AML-193 (cell line): ENCODE measurements around the gene CC2D2A.

Experiments
- DNase-seq, 2 experiments: peaks; one replicate each; lab custom pipeline; 2025; lab: John Stamatoyannopoulos, UW

CC2D2A gene

GRCh38 chr4:15466596-15466995 lies 3.1 kb upstream of the CC2D2A start:
- no peak for DNase-seq

DNA sequence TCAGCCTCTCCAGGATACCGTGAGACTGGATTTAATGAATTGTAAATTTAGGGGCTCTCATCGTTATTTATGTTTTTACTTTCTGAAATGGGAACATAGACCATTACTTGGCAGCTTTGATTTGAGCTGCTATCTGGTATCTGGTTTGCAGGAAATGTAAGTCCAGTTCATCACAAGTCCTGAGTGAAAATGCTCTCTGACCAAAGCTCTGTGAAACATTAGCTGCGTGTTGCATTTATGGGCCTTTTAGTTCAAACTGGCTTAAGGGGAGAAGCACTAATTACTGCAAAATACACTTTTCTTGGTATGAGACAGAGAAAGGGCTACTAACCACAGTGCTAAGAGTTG lies 420 bp downstream of the CC2D2A start:
- DNase-seq: no peak

DNA sequence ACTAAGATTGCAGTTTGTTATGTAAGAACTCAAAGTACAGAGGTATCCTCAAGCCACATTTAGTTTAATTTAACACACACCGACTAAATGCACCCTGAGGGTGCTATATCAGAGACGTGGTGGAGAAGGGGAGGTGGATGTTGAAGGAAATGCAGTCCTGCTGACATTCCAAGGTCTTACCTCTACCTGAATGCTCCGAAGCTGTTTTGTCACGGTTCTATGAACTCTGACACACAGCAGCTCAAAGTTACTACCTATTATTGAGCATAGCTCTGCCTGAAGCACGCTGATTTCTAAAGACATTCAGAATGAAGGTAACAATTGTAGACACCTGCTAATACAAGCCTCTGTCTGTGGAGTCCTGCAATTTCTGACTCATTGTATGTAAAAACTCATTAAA lies 6.7 kb downstream of the CC2D2A start:
- no peak for DNase-seq

DNA sequence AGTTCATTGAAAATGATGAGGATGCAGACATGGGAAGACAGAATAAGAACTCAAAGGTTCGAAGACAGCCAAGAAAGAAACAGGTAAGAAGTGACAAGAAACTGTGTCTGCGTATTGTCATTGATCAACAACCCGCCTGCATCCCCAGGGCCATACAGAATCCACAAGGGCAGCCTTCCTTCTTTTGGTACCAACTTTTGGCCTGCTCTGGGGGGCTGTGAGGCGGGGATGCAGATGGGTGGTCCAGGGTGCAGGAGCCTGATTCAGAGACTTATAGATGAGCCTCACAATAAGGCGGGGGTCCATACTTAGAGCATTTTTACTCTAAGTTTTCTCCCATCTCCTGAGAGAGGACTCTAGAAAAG lies 9.0 kb downstream of the CC2D2A start:
- no peak for DNase-seq

GRCh38 chr4:15479089-15479912 lies 9.6 kb downstream of the CC2D2A start:
- DNase-seq: peak; percentile 63 to 67

DNA sequence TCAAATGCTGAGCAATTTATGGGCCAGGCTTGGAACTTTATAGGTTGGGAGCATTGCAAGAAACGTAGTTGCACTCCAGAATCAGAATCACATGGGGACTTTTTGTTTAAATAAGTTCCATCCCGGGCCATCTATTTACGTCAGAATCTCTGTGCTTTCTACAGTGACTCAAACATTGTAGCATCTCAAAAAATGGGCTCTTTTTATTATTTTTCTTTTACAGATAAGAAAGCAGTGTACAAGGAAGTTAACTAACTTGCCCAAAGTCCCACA lies 10.2 kb downstream of the CC2D2A start:
- no peak for DNase-seq

GRCh38 chr4:15481961-15482745 lies 12.5 kb downstream of the CC2D2A start:
- DNase-seq: no peak

DNA sequence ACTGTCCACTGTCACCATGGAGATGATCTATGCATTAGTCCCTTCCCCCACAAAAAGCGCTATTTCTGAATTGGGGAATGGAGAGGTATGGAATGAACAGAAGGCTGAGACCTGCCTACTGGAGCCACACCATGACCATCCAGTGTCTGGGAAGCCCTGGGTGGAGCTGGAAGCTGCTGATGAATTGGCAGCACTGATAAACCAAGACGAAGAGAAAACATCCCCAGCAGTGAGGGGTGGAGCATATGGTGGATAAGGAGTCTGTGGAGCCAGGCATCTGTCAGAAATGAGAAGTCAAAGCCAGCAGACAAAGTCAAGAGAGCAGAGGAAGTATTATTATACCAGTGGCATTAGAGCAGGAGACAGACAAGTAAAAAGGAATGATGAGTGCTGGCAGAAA lies 13.2 kb downstream of the CC2D2A start:
- DNase-seq: no peak

DNA sequence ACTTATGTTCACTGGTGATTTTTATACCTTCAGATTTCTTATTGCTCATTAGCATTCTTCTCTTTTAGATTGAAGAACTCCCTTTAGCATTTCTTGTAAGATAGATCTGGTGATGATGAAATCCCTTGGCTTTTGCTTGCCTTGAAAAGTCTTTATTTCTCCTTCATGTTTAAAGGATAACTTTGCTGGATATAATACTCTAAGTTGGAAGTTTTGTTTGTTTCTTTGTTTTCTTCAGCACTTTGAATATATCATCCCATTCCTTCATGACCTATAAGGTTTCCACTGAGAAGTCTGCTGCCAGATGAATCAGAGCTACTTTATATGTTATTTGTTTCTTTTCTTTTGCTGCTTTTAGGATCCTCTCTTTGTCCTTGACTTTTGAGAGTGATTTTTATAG lies 18.5 kb downstream of the CC2D2A start:
- no peak for DNase-seq

GRCh38 chr4:15488658-15489470 lies 19.2 kb downstream of the CC2D2A start:
- DNase-seq: no peak

DNA sequence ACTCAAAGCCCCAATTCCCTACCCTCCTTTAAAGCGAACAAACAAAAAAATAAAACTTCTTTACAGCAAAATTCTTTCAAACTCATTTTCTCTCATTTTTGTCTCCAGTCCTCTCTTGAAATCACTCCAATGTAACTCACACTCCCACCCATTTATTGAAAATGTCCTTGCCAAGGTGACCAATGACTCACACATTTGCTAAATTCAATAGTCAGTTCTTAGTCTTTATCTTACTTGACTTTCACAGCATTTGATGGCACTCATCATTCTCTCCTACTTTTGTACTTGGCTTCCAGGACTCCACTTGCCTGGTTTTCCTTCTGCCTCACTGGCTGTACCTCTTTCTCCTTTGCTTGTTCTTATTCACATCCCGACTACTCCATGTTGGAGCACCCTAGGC lies 19.9 kb downstream of the CC2D2A start:
- no peak for DNase-seq

GRCh38 chr4:15493411-15493810 lies 23.7 kb downstream of the CC2D2A start:
- DNase-seq: no peak

DNA sequence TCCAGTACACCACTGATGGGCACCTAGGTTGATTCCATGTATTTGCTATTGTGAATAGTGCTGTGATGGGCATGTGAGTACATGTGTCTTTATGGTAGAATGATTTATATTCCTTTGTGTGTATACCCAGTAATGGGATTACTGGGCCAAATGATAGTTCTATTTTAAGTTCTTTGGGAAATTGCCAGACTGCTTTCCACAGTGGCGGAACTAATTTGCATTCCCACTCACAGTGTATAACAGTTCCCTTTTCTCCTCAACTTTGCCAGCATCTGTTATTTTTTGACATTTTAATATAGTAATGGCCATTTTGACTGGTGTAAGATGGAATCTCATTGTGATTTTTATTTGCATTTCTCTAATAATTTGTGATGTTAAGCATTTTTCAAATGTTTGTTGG lies 25.9 kb downstream of the CC2D2A start:
- no peak for DNase-seq

- DNase-seq: no peak
Measured at GRCh38 chr4:15498356-15498755, 28.7 kb downstream of the CC2D2A start.

- DNase-seq: no peak
Measured at GRCh38 chr4:15500701-15501100, 31.0 kb downstream of the CC2D2A start.

- no peak for DNase-seq
Measured at GRCh38 chr4:15501941-15502340, 32.3 kb downstream of the CC2D2A start.

DNA sequence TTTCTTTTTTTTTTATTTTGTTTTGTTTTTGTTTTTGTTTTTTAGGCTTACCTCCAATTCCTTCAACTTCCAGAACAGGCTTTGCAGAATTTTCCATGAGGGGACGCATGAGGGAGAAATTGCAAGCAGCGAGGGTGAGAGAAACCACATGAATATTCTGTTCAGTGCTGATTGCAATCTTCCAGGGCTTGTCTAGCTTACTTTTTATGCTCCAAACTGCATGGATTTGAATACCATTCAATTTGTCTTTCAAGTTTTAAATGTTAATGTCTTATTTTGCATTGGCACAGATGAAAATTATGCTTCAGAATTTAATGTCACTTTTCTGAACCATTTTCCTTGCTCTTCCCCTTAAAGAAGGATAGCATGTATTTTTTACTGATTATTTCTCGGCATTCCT lies 32.7 kb downstream of the CC2D2A start:
- DNase-seq: no peak

DNA sequence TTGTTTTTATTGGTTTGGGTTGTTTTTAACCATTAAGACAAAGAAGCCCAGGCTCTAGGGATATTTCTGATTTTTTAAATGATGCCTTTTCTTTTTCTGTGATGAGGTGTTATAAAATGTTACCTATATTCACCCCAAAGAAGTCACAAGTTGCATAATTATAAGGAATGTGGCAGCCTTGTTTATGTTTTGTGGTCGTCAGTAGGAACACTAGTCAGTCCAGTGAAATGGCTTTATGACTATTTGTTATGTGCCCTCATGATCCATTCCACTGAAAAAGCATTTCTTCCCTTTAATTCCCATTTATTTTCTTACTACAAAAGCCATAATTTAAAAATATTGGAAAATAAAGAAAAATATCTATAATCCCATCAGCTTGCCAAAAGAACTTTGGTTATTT lies 34.4 kb downstream of the CC2D2A start:
- DNase-seq: no peak

DNA sequence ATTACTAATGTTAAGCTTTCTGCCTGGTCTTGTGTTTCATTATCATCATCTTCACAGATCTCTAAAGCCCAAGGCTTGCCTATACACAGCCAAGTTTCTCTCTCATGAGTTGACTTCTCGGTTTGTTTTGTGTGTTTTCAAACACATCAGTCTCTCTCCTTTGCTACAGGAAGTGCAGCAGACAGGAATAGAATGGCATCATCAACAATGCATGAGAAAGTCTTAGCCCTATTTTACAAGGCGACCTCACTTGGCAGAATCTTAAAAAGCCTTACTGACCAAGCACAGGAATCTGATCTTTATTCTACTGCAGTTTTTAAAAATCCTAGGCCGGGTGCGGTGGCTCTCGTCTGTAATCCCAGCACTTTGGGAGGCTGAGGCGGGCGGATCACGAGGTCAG lies 36.8 kb downstream of the CC2D2A start:
- no peak for DNase-seq

DNA sequence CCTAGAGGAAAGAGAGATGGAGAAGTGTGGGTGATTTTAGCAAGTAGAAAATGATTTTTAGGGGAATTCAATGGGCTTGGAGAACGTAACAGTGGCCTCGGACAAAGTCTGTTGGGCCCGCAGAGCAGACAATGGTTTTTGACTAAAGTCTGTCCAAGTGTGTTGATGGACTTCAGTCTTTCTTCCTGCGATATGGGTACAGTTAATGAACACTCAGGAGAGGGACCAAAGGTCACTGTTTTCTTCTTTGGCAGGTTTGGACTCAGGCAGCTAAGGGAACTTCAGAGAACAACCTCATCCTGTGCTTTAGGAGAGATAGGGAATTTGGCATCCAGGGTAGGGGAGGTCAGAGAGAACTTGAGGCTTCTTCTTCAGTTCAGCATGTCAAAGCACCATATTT lies 38.0 kb downstream of the CC2D2A start:
- no peak for DNase-seq

DNA sequence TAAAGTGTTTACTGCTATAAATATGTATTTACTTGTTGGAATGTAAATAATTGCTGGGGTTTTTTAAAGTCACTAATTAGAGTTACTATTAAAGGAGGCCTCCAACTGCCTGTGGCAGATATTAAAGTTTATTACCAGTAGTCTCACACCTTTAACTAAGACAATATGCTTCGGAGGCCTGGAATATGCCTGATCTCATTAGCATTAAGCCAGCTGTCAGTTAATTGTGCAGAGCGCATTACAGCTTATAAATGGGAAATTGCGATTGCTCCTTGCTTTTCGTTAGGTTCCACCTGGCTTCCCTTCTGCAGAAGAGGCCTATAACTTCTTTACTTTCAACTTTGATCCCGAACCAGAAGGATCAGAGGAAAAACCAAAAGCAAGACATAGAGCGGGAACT lies 41.3 kb downstream of the CC2D2A start:
- DNase-seq: no peak

DNA sequence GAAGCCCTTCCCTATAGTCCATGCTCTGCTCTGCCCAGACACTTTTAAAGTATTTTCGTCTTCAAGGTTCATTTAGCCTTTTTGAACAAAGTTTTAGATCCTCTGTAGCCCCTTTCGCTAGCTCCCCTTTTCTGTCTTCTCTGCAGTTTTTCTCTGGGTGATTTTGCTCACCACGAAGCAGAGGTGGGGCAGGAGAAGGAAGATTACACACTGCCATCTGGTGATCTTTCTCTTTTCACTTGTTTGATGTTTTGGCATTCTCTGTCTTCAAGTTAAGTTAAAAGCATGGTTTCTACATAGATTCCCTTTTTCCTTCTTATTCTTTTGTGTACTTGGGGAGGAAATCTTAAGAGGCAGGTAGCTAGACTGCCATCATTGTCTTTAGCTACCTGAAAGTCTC lies 43.9 kb downstream of the CC2D2A start:
- no peak for DNase-seq

- no peak for DNase-seq
Measured at GRCh38 chr4:15515106-15515505, 45.4 kb downstream of the CC2D2A start.
